Neural cell (in vitro differentiated cells): Measurements from ENCODE around the gene TMEM59L. TPM values are rescaled to one million over a fixed set of nuclear protein-coding genes. Genes with fewer than 3 reads are reported as not detected.

ENCODE experiments used
- H2AFZ ChIP-seq: fragments of 200-600, 300-800 bp; sonication (generic), shearing (Covaris generic); 2 replicates; pipeline ENCODE4 v1.6.0; 2014; ENCODE audit warnings: low read depth, mild to moderate bottlenecking, antibody characterized with exemption, low read length, moderate library complexity
- H3F3A ChIP-seq: fragments of 200-600 bp; shearing (Covaris generic); 2 replicates; pipeline ENCODE4 v1.6.1; 2016; ENCODE audit warnings: mild to moderate bottlenecking, moderate library complexity, mixed read lengths, antibody characterized with exemption, low read length; ENCODE audit not compliant: insufficient read depth, poor library complexity, severe bottlenecking
- H3K27ac ChIP-seq: fragments of 200-600, 300-800 bp; sonication (generic), shearing (Covaris generic); 2 replicates; pipeline ENCODE4 v1.5.1; 2014; ENCODE audit warnings: mild to moderate bottlenecking, low read length, moderate library complexity
- H3K27me3 ChIP-seq: fragments of 300-800, 200-600 bp; sonication (generic), shearing (Covaris generic); 2 replicates; pipeline ENCODE4 v1.6.0; 2014; ENCODE audit warnings: mild to moderate bottlenecking, low read depth, low read length, moderate library complexity; ENCODE audit not compliant: insufficient read depth
- H3K36me3 ChIP-seq: fragments of 300-800, 200-600 bp; sonication (generic), shearing (Covaris generic); 2 replicates; pipeline ENCODE4 v1.5.1; 2014; ENCODE audit warnings: mild to moderate bottlenecking, antibody characterized with exemption, low read length, moderate library complexity; ENCODE audit not compliant: insufficient read depth
- H3K4me2 ChIP-seq: fragments of 300-800, 200-600 bp; sonication (generic), shearing (Covaris generic); 2 replicates; pipeline ENCODE4 v1.6.0; 2014; ENCODE audit warnings: mild to moderate bottlenecking, low read length
- H3K4me3 ChIP-seq: fragments of 300-800, 200-600 bp; sonication (generic), shearing (Covaris generic); 2 replicates; pipeline ENCODE4 v1.5.1; 2014; ENCODE audit warnings: mild to moderate bottlenecking, low read length, moderate library complexity
- H3K79me2 ChIP-seq: fragments of 200-600 bp; shearing (Covaris generic); replicated peaks from 2 replicates; pipeline ENCODE4 v1.6.0; 2014; ENCODE audit warnings: mild to moderate bottlenecking, low read length, moderate library complexity; ENCODE audit not compliant: insufficient read depth
- H3K9ac ChIP-seq: fragments of 300-800, 200-600 bp; sonication (generic), shearing (Covaris generic); 2 replicates; pipeline ENCODE4 v1.6.1; 2016; ENCODE audit warnings: mild to moderate bottlenecking, low read length, mixed read lengths
- H3K9me2 ChIP-seq: fragments of 200-600 bp; shearing (Covaris generic); 2 replicates; pipeline ENCODE4 v1.6.1; 2016; ENCODE audit warnings: mild to moderate bottlenecking, low read length, mixed read lengths; ENCODE audit not compliant: insufficient read depth
- H3K9me3 ChIP-seq: fragments of 200-600, 300-800 bp; sonication (generic), shearing (Covaris generic); 2 replicates; pipeline ENCODE4 v1.6.1; 2016; ENCODE audit warnings: mild to moderate bottlenecking, mixed run types, low read length, moderate library complexity, mixed read lengths
- H4K20me1 ChIP-seq: fragments of 200-600 bp; shearing (Covaris generic); 2 replicates; pipeline ENCODE4 v1.6.1; 2016; ENCODE audit warnings: mild to moderate bottlenecking, mixed run types; ENCODE audit not compliant: insufficient read depth
- EP300 ChIP-seq: fragments of 450-650 bp; conservative IDR thresholded peaks from 2 replicates; pipeline ENCODE4 v1.6.1; 2014; ENCODE audit warnings: antibody characterized with exemption, mild to moderate bottlenecking, moderate library complexity; ENCODE audit not compliant: poor library complexity, severe bottlenecking
- EZH2 ChIP-seq: fragments of 200-600, 300-800 bp; shearing (Covaris generic), sonication (generic); IDR thresholded peaks from 2 replicates; pipeline ENCODE4 v1.6.1; 2014; ENCODE audit warnings: antibody characterized with exemption, low read length, borderline replicate concordance, mild to moderate bottlenecking; ENCODE audit not compliant: insufficient read depth, poor library complexity, severe bottlenecking
- MXI1 ChIP-seq: fragments of 450-650 bp; conservative IDR thresholded peaks from 2 replicates; pipeline ENCODE4 v1.6.1; 2014; ENCODE audit warnings: antibody characterized with exemption, mild to moderate bottlenecking; ENCODE audit not compliant: poor library complexity, severe bottlenecking
- POLR2AphosphoS5 ChIP-seq: IDR thresholded peaks from 2 replicates; pipeline ENCODE4 v1.6.1; 2012
- RAD21 ChIP-seq: fragments of 450-650 bp; conservative IDR thresholded peaks from 2 replicates; pipeline ENCODE4 v1.6.1; 2014; ENCODE audit warnings: antibody characterized with exemption, mild to moderate bottlenecking, moderate library complexity
- SMC3 ChIP-seq: fragments of 450-650 bp; conservative IDR thresholded peaks from 2 replicates; pipeline ENCODE4 v1.6.1; 2014; ENCODE audit warnings: antibody characterized with exemption, mild to moderate bottlenecking, moderate library complexity; ENCODE audit not compliant: poor library complexity
- TAF1 ChIP-seq: IDR thresholded peaks from 2 replicates; pipeline ENCODE4 v1.6.1; 2012; ENCODE audit warnings: low read depth
- polyA plus RNA-seq: library from polyadenylated mRNA; depleted of rRNA; stranded (reverse); fragments of >200 nt; gene quantifications from 2 replicates; pipeline ENCODE4 v1.2.3, GENCODE V29; 2014
- TF ChIP-seq, protein P1 (sequence below): IDR thresholded peaks from 2 replicates; pipeline ENCODE4 v1.6.1; 2012; ENCODE audit warnings: borderline replicate concordance
- TF ChIP-seq, protein P2 (sequence below): fragments of 450-650 bp; IDR thresholded peaks from 2 replicates; pipeline ENCODE4 v1.5.1; 2014; ENCODE audit warnings: antibody characterized with exemption, mild to moderate bottlenecking, moderate library complexity; ENCODE audit not compliant: poor library complexity, severe bottlenecking

Gene TMEM59L
- polyA plus RNA-seq, 1 donor from 2014 or later = 138 TPM

DNA sequence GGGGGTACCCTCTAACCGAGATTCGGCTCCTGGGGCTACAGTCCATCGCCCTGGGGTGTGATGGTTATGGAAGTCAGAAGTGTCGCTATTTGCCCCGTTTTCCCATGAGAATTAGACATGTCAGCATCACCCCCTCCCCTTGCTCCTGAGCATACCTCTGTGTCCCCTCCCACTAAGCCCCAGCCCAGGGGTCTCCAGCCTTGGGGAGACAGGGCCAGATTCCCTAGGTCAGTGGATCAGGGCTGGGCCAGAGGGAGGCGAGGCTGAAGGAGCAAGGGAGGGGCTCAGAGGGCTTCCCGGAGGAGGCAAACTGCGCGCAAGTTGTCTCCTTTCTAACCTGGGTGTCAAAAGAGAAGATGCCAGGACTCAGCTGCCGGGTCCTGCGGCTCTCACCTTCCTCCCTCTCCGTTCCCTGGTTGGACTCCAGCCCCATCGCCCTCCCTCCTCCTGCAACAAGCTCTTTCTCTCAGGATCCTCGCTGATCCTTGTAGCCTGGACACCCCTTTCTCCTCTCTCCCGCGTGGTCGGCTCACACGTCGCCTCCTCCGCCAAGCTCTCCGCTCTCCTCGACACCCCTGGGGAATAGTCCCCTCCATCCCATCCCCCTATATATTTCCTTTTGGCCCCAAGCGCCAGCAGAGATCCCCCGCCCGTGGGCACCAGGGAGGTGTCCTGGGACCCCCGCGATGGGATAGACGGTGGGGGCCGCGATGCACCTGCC, 459 bp upstream of the TMEM59L start:
- Histone ChIP-seq H3K9me2 (no peaks in the 10 kb centered on the region), H3K9me3 (no peaks in the 10 kb centered on the region), H3F3A (no peaks in the 10 kb centered on the region), H3K79me2 (no peaks in the 10 kb centered on the region), H4K20me1 (no peaks in the 10 kb centered on the region), H2AFZ (peak overlapping the region; percentile 80), H3K27ac (peak overlapping the region; percentile 64), H3K4me3 (peak overlapping the region; percentile 86), H3K27me3 (peaks cover 55% of the 10 kb centered on the region), H3K36me3 (no peaks in the 10 kb centered on the region), H3K4me2 (peak overlapping the region; percentile 97), H3K9ac (peak overlapping the region; percentile 93)
- TF ChIP-seq POLR2AphosphoS5 (no peak), EZH2 (no peak), TAF1 (no peak), EP300 (no peak), SMC3 (no peak), RAD21 (no peak), MXI1 (no peak)
- TF ChIP-seq, protein P1, sequence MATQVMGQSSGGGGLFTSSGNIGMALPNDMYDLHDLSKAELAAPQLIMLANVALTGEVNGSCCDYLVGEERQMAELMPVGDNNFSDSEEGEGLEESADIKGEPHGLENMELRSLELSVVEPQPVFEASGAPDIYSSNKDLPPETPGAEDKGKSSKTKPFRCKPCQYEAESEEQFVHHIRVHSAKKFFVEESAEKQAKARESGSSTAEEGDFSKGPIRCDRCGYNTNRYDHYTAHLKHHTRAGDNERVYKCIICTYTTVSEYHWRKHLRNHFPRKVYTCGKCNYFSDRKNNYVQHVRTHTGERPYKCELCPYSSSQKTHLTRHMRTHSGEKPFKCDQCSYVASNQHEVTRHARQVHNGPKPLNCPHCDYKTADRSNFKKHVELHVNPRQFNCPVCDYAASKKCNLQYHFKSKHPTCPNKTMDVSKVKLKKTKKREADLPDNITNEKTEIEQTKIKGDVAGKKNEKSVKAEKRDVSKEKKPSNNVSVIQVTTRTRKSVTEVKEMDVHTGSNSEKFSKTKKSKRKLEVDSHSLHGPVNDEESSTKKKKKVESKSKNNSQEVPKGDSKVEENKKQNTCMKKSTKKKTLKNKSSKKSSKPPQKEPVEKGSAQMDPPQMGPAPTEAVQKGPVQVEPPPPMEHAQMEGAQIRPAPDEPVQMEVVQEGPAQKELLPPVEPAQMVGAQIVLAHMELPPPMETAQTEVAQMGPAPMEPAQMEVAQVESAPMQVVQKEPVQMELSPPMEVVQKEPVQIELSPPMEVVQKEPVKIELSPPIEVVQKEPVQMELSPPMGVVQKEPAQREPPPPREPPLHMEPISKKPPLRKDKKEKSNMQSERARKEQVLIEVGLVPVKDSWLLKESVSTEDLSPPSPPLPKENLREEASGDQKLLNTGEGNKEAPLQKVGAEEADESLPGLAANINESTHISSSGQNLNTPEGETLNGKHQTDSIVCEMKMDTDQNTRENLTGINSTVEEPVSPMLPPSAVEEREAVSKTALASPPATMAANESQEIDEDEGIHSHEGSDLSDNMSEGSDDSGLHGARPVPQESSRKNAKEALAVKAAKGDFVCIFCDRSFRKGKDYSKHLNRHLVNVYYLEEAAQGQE = no peak
- TF ChIP-seq, protein P2, sequence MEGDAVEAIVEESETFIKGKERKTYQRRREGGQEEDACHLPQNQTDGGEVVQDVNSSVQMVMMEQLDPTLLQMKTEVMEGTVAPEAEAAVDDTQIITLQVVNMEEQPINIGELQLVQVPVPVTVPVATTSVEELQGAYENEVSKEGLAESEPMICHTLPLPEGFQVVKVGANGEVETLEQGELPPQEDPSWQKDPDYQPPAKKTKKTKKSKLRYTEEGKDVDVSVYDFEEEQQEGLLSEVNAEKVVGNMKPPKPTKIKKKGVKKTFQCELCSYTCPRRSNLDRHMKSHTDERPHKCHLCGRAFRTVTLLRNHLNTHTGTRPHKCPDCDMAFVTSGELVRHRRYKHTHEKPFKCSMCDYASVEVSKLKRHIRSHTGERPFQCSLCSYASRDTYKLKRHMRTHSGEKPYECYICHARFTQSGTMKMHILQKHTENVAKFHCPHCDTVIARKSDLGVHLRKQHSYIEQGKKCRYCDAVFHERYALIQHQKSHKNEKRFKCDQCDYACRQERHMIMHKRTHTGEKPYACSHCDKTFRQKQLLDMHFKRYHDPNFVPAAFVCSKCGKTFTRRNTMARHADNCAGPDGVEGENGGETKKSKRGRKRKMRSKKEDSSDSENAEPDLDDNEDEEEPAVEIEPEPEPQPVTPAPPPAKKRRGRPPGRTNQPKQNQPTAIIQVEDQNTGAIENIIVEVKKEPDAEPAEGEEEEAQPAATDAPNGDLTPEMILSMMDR = no peak

DNA sequence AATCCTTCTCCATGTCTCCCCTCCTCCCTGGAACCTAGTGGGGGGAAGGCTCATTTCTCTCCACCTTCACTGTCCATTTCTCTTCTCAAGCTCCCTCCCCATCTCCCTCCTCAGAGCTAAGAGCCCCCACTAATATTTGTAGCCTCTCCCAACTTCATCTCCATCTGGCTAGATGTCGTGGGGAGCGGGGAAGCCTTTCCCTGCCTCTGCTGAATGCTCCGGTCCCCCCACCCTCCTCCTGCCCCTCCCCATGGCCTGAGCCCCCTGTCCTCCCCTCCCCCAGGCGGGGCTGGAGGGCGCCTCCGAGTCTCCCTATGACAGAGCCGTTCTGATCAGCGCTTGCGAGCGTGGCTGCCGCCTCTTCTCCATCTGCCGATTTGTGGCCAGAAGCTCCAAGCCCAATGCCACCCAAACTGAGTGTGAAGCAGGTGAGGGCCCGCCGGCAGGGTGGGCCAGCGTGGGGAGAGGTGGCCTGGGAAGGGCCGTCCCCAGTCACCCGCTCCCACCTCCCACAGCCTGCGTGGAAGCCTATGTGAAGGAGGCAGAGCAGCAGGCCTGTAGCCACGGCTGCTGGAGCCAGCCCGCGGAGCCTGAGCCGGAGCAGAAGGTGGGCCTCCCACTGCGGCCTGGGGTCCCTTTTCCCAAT, 1.0 kb downstream of the TMEM59L start:
- no peaks in the 10 kb centered on the region for H3K9me3 ChIP-seq
- H3K36me3 ChIP-seq = no peaks in the 10 kb centered on the region
- no peaks in the 10 kb centered on the region for H3F3A ChIP-seq
- peak overlapping the region; percentile 93 for H3K9ac ChIP-seq
- peak overlapping the region; percentile 86 for H3K4me3 ChIP-seq
- no peaks in the 10 kb centered on the region for H3K9me2 ChIP-seq
- H3K4me2 ChIP-seq = peak overlapping the region; percentile 55
- H3K79me2 ChIP-seq = no peaks in the 10 kb centered on the region
- peaks cover 40% of the 10 kb centered on the region for H3K27me3 ChIP-seq
- H2AFZ ChIP-seq = no peak overlapping the region
- no peaks in the 10 kb centered on the region for H4K20me1 ChIP-seq
- TF ChIP-seq, protein P1 = no peak
- TF ChIP-seq EZH2 = no peak
- no peak for TF ChIP-seq MXI1
- TF ChIP-seq EP300 = no peak
- TF ChIP-seq SMC3 = no peak
- TF ChIP-seq, protein P2 = no peak
- no peak for TF ChIP-seq TAF1
- no peak for TF ChIP-seq POLR2AphosphoS5
- no peak for TF ChIP-seq RAD21
- peak overlapping the region; percentile 64 for H3K27ac ChIP-seq
